ENCODE results near the gene ASB11.

Gene ASB11

GRCh38 chrX:15345976-15346375 is 30.5 kb upstream of the ASB11 start:
- no peak for DNase-seq (ENCODE audit: extremely low spot score)
- TF ChIP-seq, protein P1, sequence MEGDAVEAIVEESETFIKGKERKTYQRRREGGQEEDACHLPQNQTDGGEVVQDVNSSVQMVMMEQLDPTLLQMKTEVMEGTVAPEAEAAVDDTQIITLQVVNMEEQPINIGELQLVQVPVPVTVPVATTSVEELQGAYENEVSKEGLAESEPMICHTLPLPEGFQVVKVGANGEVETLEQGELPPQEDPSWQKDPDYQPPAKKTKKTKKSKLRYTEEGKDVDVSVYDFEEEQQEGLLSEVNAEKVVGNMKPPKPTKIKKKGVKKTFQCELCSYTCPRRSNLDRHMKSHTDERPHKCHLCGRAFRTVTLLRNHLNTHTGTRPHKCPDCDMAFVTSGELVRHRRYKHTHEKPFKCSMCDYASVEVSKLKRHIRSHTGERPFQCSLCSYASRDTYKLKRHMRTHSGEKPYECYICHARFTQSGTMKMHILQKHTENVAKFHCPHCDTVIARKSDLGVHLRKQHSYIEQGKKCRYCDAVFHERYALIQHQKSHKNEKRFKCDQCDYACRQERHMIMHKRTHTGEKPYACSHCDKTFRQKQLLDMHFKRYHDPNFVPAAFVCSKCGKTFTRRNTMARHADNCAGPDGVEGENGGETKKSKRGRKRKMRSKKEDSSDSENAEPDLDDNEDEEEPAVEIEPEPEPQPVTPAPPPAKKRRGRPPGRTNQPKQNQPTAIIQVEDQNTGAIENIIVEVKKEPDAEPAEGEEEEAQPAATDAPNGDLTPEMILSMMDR (IDR thresholded peaks at IDR 0.05; ENCODE audit: control extremely low read depth, extremely low read depth, low read depth, missing control alignments) = no peak
- CTCF ChIA-PET = interaction anchor here (6.5 kb wide), 1 partner anchor 122 kb away, joined by 124 read pairs; no protein-coding TSS in a partner anchor
- POLR2A ChIA-PET = no interaction called here

DNA sequence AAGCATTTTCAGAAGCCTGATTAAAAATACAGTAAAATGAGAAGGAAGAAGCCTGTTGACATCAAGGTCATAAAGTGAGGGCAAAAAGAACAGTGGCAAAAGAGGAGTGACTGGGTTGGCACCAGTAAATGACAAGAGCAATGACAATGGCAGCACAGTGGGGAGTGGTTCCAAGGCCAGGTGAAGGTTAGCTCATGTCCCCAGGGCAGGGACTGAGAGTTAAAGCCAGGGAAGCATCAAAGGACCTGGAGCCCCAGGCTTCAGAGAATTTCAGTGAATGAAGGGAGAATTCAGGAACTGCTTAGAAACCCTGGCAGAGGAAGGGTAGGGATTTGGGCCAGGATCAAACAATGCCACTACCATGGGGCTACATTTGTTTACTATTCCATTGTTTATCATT is 28.7 kb upstream of the ASB11 start:
- POLR2A ChIA-PET = no interaction called here
- CTCF ChIA-PET = no interaction called here
- TF ChIP-seq, protein P1 (IDR thresholded peaks at IDR 0.05; ENCODE audit: control extremely low read depth, extremely low read depth, low read depth, missing control alignments) = no peak
- DNase-seq (ENCODE audit: extremely low spot score) = no peak

DNA sequence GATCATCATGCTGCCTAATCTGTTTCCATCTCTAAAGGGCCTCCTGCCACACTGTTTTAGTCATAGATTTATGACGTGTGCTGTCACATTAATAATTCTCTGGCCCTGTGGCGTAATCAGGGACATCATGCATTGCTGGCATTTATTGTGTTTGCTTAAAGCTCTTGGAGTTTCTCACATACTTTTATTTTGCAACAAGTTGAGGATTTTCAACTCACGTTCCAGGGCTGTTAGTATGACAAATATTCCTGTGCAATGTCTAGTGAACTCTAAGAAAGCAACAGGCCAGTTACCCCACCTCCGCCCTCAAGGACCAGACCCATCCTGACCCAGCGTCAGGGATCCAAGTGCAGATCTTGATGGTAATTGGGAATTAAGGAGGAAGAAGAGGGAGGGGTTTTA is 27.6 kb upstream of the ASB11 start:
- CTCF ChIA-PET = interaction anchor here (1.3 kb wide), 1 partner anchor 126 kb away, joined by 5 read pairs; no protein-coding TSS in a partner anchor
- no peak for DNase-seq (ENCODE audit: extremely low spot score)
- TF ChIP-seq, protein P1 (IDR thresholded peaks at IDR 0.05; ENCODE audit: control extremely low read depth, extremely low read depth, low read depth, missing control alignments) = no peak
- POLR2A ChIA-PET = no interaction called here

- no peak for DNase-seq (ENCODE audit: extremely low spot score)
- ChIA-PET CTCF (no interaction called here), POLR2A (no interaction called here)
- TF ChIP-seq, protein P1 (IDR thresholded peaks at IDR 0.05; ENCODE audit: control extremely low read depth, extremely low read depth, low read depth, missing control alignments) = no peak
These were observed 25.4 kb upstream of the ASB11 start for GRCh38 chrX:15340867-15341266.

DNA sequence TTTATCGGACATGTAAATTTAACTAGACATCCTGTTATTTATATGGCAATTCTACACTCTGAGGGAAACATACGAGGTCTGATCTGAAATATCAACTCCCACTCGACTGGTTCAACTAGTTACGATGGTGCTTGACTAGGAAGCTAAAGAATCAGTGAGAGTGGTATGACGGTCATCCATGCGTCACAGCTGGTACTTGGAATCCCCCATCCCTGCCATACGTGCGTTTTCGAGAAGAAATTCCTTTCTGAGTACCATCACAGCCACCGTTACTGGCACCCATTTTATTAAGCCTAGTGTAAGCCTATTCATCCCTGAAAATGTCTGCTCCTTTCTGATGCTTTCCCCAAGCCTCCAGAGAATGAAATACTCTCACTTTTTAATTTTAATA is 20.6 kb upstream of the ASB11 start:
- TF ChIP-seq, protein P1 (IDR thresholded peaks at IDR 0.05; ENCODE audit: control extremely low read depth, extremely low read depth, low read depth, missing control alignments) = no peak

DNA sequence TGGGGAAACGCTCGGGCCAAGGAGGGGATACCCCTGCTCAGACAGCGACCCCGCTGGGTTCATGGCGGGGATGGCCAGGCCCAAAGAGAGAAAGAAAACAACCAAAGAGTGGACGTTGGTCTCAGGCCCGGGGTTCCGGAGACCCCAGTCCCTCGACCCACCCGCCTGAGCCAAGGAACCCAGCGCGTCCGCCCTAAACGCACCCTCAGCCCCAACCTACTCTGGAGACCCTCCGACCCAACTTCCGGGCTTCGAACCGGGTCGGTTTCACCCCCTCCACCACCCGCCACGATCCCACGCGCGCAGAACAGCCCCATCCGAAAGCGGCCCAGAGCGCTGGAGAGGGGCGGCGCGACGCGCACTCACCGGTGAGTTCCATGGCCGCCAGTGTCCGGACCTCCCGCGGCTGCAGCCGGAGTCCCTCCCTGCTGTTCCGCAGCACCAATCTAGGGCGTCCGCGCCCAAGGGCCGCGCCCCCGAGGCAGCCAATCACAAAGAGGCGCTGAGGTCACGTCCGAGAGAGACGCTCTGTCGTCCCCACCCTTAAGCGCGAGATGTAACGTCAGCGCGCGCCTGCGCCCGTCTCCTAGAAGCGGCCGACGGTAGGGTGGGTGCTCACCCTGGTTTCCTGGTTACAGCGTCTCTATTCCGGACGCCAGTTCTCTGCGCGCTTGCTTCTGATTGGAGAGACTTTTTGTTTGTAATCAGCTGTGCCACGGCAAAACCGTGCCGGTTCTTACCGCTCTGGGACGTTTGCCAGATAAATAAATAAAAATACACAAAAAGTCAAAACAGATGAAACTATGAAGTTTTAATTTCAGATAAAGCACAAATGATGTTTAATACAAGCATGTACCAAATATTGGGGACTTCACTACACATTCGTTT is 19.9 kb upstream of the ASB11 start, which contains the start of gene PIGA:
TSS of gene PIGA (minus strand) at position 389 of the 888 bp plus-strand sequence. CDS start 3,593 bp downstream, outside the sequence.
- peak; percentile 90 for DNase-seq (ENCODE audit: extremely low spot score)
- POLR2A ChIA-PET = no interaction called here
- TF ChIP-seq, protein P1 (IDR thresholded peaks at IDR 0.05; ENCODE audit: control extremely low read depth, extremely low read depth, low read depth, missing control alignments) = no peak
- CTCF ChIA-PET = interaction anchor here (1.1 to 1.3 kb wide), 2 partner anchors 132 to 136 kb away, joined by 3 read pairs; no protein-coding TSS in a partner anchor

More for the DNA sequence above, 20.6 kb upstream of the ASB11 start:
- DNase-seq (ENCODE audit: extremely low spot score) = no peak
- ChIA-PET CTCF (interaction anchor here (1.1 to 1.3 kb wide), 2 partner anchors 131 to 136 kb away, joined by 3 read pairs; no protein-coding TSS in a partner anchor), POLR2A (no interaction called here)

Data from GM10248 (cell line).